ENCODE results near the gene EFNA4.

The EFNA4 gene

GRCh38 chr1:155051777-155052398, 11.7 kb upstream of the EFNA4 start:
- peak; percentile 46 for DNase-seq (ENCODE audit: low spot score)

GRCh38 chr1:155052439-155053395, 10.8 kb upstream of the EFNA4 start:
- no peak for DNase-seq (ENCODE audit: low spot score)

GRCh38 chr1:155053531-155054105, 9.9 kb upstream of the EFNA4 start:
- no peak for DNase-seq (ENCODE audit: low spot score)

GRCh38 chr1:155057104-155057503, 6.4 kb upstream of the EFNA4 start:
- DNase-seq (ENCODE audit: low spot score): no peak

GRCh38 chr1:155057788-155058211, 5.7 kb upstream of the EFNA4 start:
- DNase-seq (ENCODE audit: low spot score): no peak

GRCh38 chr1:155060736-155061135, 2.8 kb upstream of the EFNA4 start:
- DNase-seq (ENCODE audit: low spot score): no peak

GRCh38 chr1:155061381-155062150, 2.0 kb upstream of the EFNA4 start:
- DNase-seq (ENCODE audit: low spot score): peak; percentile 97

- DNase-seq (ENCODE audit: low spot score): no peak
Observed at GRCh38 chr1:155062151-155062686, 1.3 kb upstream of the EFNA4 start.

GRCh38 chr1:155062702-155063411, 683 bp upstream of the EFNA4 start:
- DNase-seq (ENCODE audit: low spot score): peak; percentile 73

GRCh38 chr1:155064111-155064831, 731 bp downstream of the EFNA4 start:
- DNase-seq (ENCODE audit: low spot score): no peak

- DNase-seq (ENCODE audit: low spot score): no peak
Observed at GRCh38 chr1:155064832-155065429, 1.4 kb downstream of the EFNA4 start.

- DNase-seq (ENCODE audit: low spot score): no peak
Observed at GRCh38 chr1:155066777-155067176, 3.2 kb downstream of the EFNA4 start.

GRCh38 chr1:155068599-155068998, 5.1 kb downstream of the EFNA4 start:
- DNase-seq (ENCODE audit: low spot score): no peak

GRCh38 chr1:155069551-155070157, 6.1 kb downstream of the EFNA4 start:
- DNase-seq (ENCODE audit: low spot score): no peak

- no peak for DNase-seq (ENCODE audit: low spot score)
Observed at GRCh38 chr1:155070158-155070621, 6.7 kb downstream of the EFNA4 start.

GRCh38 chr1:155070721-155071569, 7.4 kb downstream of the EFNA4 start:
- peak; percentile 74 for DNase-seq (ENCODE audit: low spot score)

GRCh38 chr1:155071701-155072100, 8.2 kb downstream of the EFNA4 start:
- DNase-seq (ENCODE audit: low spot score): no peak

GRCh38 chr1:155072531-155073289, 9.2 kb downstream of the EFNA4 start:
- no peak for DNase-seq (ENCODE audit: low spot score)

Measured in CD4-positive, alpha-beta T cell treated with Interleukin-15 for 4 hours (primary cell).